K562 (cell line): Measurements from ENCODE around the gene PTPRB. TPM values are rescaled to one million over a fixed set of nuclear protein-coding genes. Genes with fewer than 3 reads are reported as not detected.
A peak's percentile ranks its signal among the peaks of the same experiment; 100 is the strongest.

Experiments used
- DLX4 ChIP-seq: fragments of 250-450 bp; sonication (Bioruptor Pico); IDR thresholded peaks from 2 replicates; pipeline ENCODE4 v1.6.1; 2021; ENCODE audit warnings: mild to moderate bottlenecking
- EHMT2 ChIP-seq: fragments of 450-650 bp; IDR thresholded peaks from 2 replicates; pipeline ENCODE4 v1.6.1; 2018; ENCODE audit warnings: antibody characterized with exemption
- ETS1 ChIP-seq: conservative IDR thresholded peaks from 2 replicates; pipeline ENCODE4 v1.6.1; 2011; ENCODE audit warnings: low read depth, mild to moderate bottlenecking, low read length; ENCODE audit not compliant: control insufficient read depth
- ETV1 ChIP-seq: fragments of 450-650 bp; conservative IDR thresholded peaks from 2 replicates; pipeline ENCODE4 v1.6.1; 2016; ENCODE audit warnings: missing genetic modification characterization, control low read depth, low read depth, missing compliant biosample characterization
- FOXJ2 ChIP-seq: fragments of 200-800 bp; sonication (Bioruptor generic); IDR thresholded peaks from 2 replicates; pipeline ENCODE4 v1.6.1; 2016; ENCODE audit warnings: missing genetic modification characterization, missing compliant biosample characterization
- GATAD2B ChIP-seq: fragments of 450-650 bp; IDR thresholded peaks from 2 replicates; pipeline ENCODE4 v1.6.1; 2017; ENCODE audit warnings: mild to moderate bottlenecking, borderline replicate concordance
- IFI16 ChIP-seq: fragments of 250-450 bp; sonication (Bioruptor Pico); IDR thresholded peaks from 2 replicates; pipeline ENCODE4 v2.1.2; 2022; ENCODE audit warnings: mild to moderate bottlenecking, inconsistent platforms
- ILK ChIP-seq: fragments of 450-650 bp; IDR thresholded peaks from 2 replicates; pipeline ENCODE4 v1.6.1; 2016; ENCODE audit warnings: missing genetic modification characterization, low read depth, mild to moderate bottlenecking, missing compliant biosample characterization, moderate library complexity, borderline replicate concordance
- KLF13 ChIP-seq: fragments of 450-650 bp; IDR thresholded peaks from 2 replicates; pipeline ENCODE4 v1.6.1; 2016; ENCODE audit warnings: missing genetic modification characterization, low read depth, mild to moderate bottlenecking, missing compliant biosample characterization, moderate library complexity, borderline replicate concordance
- PHB2 ChIP-seq: fragments of 450-650 bp; IDR thresholded peaks from 2 replicates; pipeline ENCODE4 v1.6.1; 2017; ENCODE audit warnings: low read depth
- PRDM10 ChIP-seq: fragments of 450-650 bp; IDR thresholded peaks from 2 replicates; pipeline ENCODE4 v1.6.1; 2018; ENCODE audit not compliant: partially characterized antibody
- SIRT6 ChIP-seq: IDR thresholded peaks from one replicate; pipeline ENCODE4 v1.6.1; 2012; ENCODE audit warnings: low read depth, mild to moderate bottlenecking, control low read depth, inconsistent platforms, low read length, moderate library complexity
- SMAD3 ChIP-seq: fragments of 450-650 bp; formaldehyde crosslinking; conservative IDR thresholded peaks from 2 replicates; pipeline ENCODE4 v1.4.0; 2020; ENCODE audit warnings: mild to moderate bottlenecking
- SRSF9 ChIP-seq: fragments of 200-400 bp; formaldehyde crosslinking; IDR thresholded peaks from 2 replicates; pipeline ENCODE4 v1.6.1; 2017; ENCODE audit warnings: low read depth, low read length, borderline replicate concordance
- ZBTB5 ChIP-seq: fragments of 450-650 bp; IDR thresholded peaks from 2 replicates; pipeline ENCODE4 v1.6.1; 2017; ENCODE audit warnings: antibody characterized with exemption
- ZHX1 ChIP-seq: fragments of 150-350 bp; conservative IDR thresholded peaks from 2 replicates; pipeline ENCODE4 v1.6.1; 2014; ENCODE audit warnings: low read length
- ZKSCAN8 ChIP-seq: fragments of 200-800 bp; sonication (Bioruptor generic); IDR thresholded peaks from 2 replicates; pipeline ENCODE4 v1.6.1; 2016; ENCODE audit warnings: missing genetic modification characterization, missing compliant biosample characterization
- ZNF239 ChIP-seq: fragments of 250-450 bp; sonication (Bioruptor Pico); IDR thresholded peaks from 2 replicates; pipeline ENCODE4 v1.4.0; 2020; ENCODE audit warnings: mild to moderate bottlenecking
- ZNF79 ChIP-seq: fragments of 250-450 bp; sonication (Bioruptor Pico); IDR thresholded peaks from 2 replicates; pipeline ENCODE4 v1.4.0; 2020; ENCODE audit warnings: low read depth, mild to moderate bottlenecking, moderate library complexity
- polyA plus RNA-seq, 8 experiments: library from polyadenylated mRNA; depleted of rRNA in 4 of 8; stranded (reverse) in 5 of 8; unstranded in 3 of 8; fragments of >200 nt; fragmentation: Nextera tagmentation in 2 of 8; fragmentation: Illumina TruSeq in 1 of 8; extraction: Ambion mirVana in 2 of 8; extraction: Trizol in 1 of 8; gene quantifications; 2 replicates each; pipeline versions ENCODE4 v1.2.1 to v1.2.3, GENCODE V29; 2011 to 2014; ENCODE audit warnings: inconsistent platforms in 1 of 8, missing spikeins in 1 of 8
- total RNA-seq, 7 experiments: library from RNA; depleted of rRNA in 6 of 7; stranded (reverse); fragments of >200 nt in 6 of 7; fragmentation: Illumina TruSeq in 2 of 7; extraction: Trizol in 2 of 7; gene quantifications; 2 replicates each; pipeline versions ENCODE4 v1.2.1 to v1.2.3, GENCODE V29; 2011 to 2021; ENCODE audit warnings: low replicate concordance in 1 of 7

Gene PTPRB
- total and polyA plus RNA-seq, 9 of the 15 experiments (the other 6 are each of a cell fraction or from before 2014, with no cell fraction given), result 0.46 to 5.9 (median 3.1) TPM

GRCh38 chr12:70590051-70590450 is 47.2 kb downstream of the PTPRB start (continued):
- TF ChIP-seq PHB2 (no peak), IFI16 (CRISPR knock-in tag) (no peak), DLX4 (CRISPR knock-in tag) (no peak), GATAD2B (no peak), SRSF9 (no peak), ETS1 (no peak), ZBTB5 (no peak), FOXJ2 (no peak), ZNF79 (CRISPR knock-in tag) (0 out of 2 replicates have a peak, but pooled peaks have one; percentile 24), PRDM10 (no peak), EHMT2 (0 out of 2 replicates have a peak, but pooled peaks have one; percentile 55), ETV1 (tag) (peak; percentile 49; the same call in 1 of the 2 replicates), ZNF239 (CRISPR knock-in tag) (peak; percentile 54; the same call in 1 of the 2 replicates), SIRT6 (no peak), SMAD3 (CRISPR knock-in tag) (peak; percentile 73), ZHX1 (no peak), ILK (no peak), KLF13 (tag) (no peak), ZKSCAN8 (CRISPR knock-in tag) (no peak)
